GM12878 (cell line): ENCODE data around the gene TMPRSS3.

ENCODE experiments used
- ASH2L ChIP-seq: fragments of 300-600, 200-600 bp; sonication (generic); IDR thresholded peaks from 2 replicates; pipeline ENCODE4 v1.6.1; 2017; ENCODE audit warnings: low read depth, mild to moderate bottlenecking, borderline replicate concordance
- CHD4 ChIP-seq: fragments of 200-600 bp; sonication (generic); IDR thresholded peaks from 2 replicates; pipeline ENCODE4 v1.6.1; 2016; ENCODE audit warnings: mild to moderate bottlenecking
- CTCF ChIP-seq, 3 experiments: IDR thresholded peaks in 2 of 3; conservative IDR thresholded peaks in 1 of 3; 2 replicates each; pipeline ENCODE4 v1.5.1; 2011; ENCODE audit warnings: low read depth in 3 of 3, low read length in 3 of 3, mild to moderate bottlenecking in 3 of 3, control low read depth in 2 of 3, moderate library complexity in 2 of 3, inconsistent platforms in 1 of 3, mixed read lengths in 1 of 3; ENCODE audit not compliant: control insufficient read depth in 2 of 3, insufficient read depth in 1 of 3; ENCODE audit errors: extremely low read depth in 1 of 3
- EZH2 ChIP-seq: IDR thresholded peaks from 2 replicates; pipeline ENCODE4 v1.6.1; 2012; ENCODE audit warnings: low read depth, mild to moderate bottlenecking, control low read depth, inconsistent platforms, low read length, borderline replicate concordance; ENCODE audit not compliant: control insufficient read depth
- KDM1A ChIP-seq: fragments of 200-600 bp; sonication (generic); IDR thresholded peaks from 2 replicates; pipeline ENCODE4 v1.6.1; 2016; ENCODE audit warnings: borderline replicate concordance
- POLR2AphosphoS5 ChIP-seq: IDR thresholded peaks from 2 replicates; pipeline ENCODE4 v1.6.1; 2011; ENCODE audit warnings: mild to moderate bottlenecking, low read length, inconsistent platforms

DNA sequence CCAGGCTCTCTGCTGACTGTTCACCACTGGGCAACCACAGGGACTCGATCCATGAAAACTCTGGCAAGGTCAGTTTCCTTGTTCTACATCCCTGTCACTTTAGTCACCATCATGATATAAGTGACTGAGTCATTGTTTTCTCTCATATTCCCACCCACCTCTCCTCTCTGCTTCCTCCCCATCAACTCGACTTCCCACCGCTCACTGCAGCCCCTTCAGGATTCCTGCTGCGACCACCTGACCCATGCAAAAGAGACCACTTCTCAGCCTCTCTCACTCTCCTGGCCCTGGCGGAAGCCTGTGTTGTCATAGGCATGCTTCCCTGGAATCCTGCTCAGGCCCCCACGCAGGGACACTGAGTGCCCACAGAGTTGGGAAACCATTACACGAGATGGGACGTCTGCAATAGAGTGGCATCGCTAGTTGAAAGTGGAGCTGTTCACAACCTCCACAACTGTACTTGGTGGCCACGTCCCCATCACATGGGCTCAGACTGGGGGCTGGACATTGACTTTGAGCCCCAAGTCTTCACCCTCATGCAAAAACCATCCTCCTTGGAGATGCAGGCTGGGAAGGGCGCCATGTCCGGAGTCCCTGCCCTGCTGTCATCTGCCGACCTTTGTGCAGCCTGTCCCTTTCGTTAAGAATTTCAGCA, 43.3 kb downstream of the TMPRSS3 start:
- TF ChIP-seq POLR2AphosphoS5: no peak
- TF ChIP-seq EZH2: no peak
- no peak for TF ChIP-seq KDM1A
- no peak for TF ChIP-seq CHD4
- no peak for TF ChIP-seq ASH2L
- no peak for TF ChIP-seq CTCF (IDR thresholded peaks at IDR 0.05 in 2 of 3, conservative IDR thresholded peaks at IDR 0.05 in 1 of 3; ENCODE audit: control insufficient read depth in 2 of 3, extremely low read depth in 1 of 3, insufficient read depth in 1 of 3, low read depth in 3 of 3, low read length in 3 of 3)
